SK-N-SH (cell line): ENCODE data around the gene MYBBP1A. TPM values are rescaled to one million over a fixed set of nuclear protein-coding genes. Genes with fewer than 3 reads are reported as not detected.

Source experiments
- CTCF ChIA-PET: fragments of 300-600, 350-600 bp; formaldehyde crosslinking; extraction: SDS; loops from one replicate; lab custom pipeline; 2021; lab: Yijun Ruan, JAX
- POLR2A ChIA-PET: fragments of 350-600 bp; sonication (Branson Sonifier 250); formaldehyde crosslinking; extraction: SDS; loops from one replicate; lab custom pipeline; 2020; ENCODE audit warnings: antibody characterized with exemption, inconsistent platforms; lab: Yijun Ruan, JAX
- DNase-seq: peaks from one replicate; pipeline ENCODE4 v3.0.0; 2012
- H2AFZ ChIP-seq: fragments of 200-600 bp; sonication (generic); 2 replicates; pipeline ENCODE4 v1.8.1; 2016; ENCODE audit warnings: antibody characterized with exemption, mild to moderate bottlenecking, low read depth
- H3F3A ChIP-seq: fragments of 200-600 bp; sonication (generic); replicated peaks from 2 replicates; pipeline ENCODE3; 2016; ENCODE audit warnings: antibody characterized with exemption, mild to moderate bottlenecking; ENCODE audit not compliant: insufficient read depth
- H3K27ac ChIP-seq, 2 experiments: fragments of 200-500 bp in 1 of 2; fragments of 200-600 bp in 1 of 2; sonication (Bioruptor generic) in 1 of 2; sonication (generic), shearing (Covaris generic) in 1 of 2; 2 replicates each; pipeline versions ENCODE4 v1.5.1 to v1.6.1; 2014 to 2016; ENCODE audit warnings: low read depth in 2 of 2, inconsistent platforms in 1 of 2, low read length in 1 of 2, mild to moderate bottlenecking in 1 of 2, mixed read lengths in 1 of 2
- H3K27me3 ChIP-seq: fragments of 200-600 bp; sonication (generic), shearing (Covaris generic); 2 replicates; pipeline ENCODE4 v1.6.1; 2016; ENCODE audit warnings: mixed run types; ENCODE audit not compliant: insufficient read depth
- H3K36me3 ChIP-seq, 2 experiments: fragments of 200-500 bp in 1 of 2; fragments of 200-600 bp in 1 of 2; sonication (Bioruptor generic) in 1 of 2; sonication (generic) in 1 of 2; replicated peaks in 1 of 2; 2 replicates each; pipeline versions ENCODE3 to v1.5.1; 2014 to 2016; ENCODE audit warnings: low read length in 1 of 2, mild to moderate bottlenecking in 1 of 2; ENCODE audit not compliant: insufficient read depth in 2 of 2, control insufficient read depth in 1 of 2
- H3K4me1 ChIP-seq, 2 experiments: fragments of 200-500 bp in 1 of 2; fragments of 200-600 bp in 1 of 2; sonication (Bioruptor generic) in 1 of 2; sonication (generic), shearing (Covaris generic) in 1 of 2; 2 replicates each; pipeline versions ENCODE4 v1.5.1 to v1.6.1; 2014 to 2016; ENCODE audit warnings: low read depth in 1 of 2, low read length in 1 of 2, mixed run types in 1 of 2; ENCODE audit not compliant: insufficient read depth in 2 of 2, control insufficient read depth in 1 of 2
- H3K4me2 ChIP-seq: fragments of 200-600 bp; sonication (generic), shearing (Covaris generic); 2 replicates; pipeline ENCODE4 v1.6.1; 2017; ENCODE audit warnings: mixed run types
- H3K4me3 ChIP-seq, 2 experiments: fragments of 200-500 bp in 1 of 2; fragments of 200-600 bp in 1 of 2; sonication (Bioruptor generic) in 1 of 2; sonication (generic), shearing (Covaris generic) in 1 of 2; 2 replicates each; pipeline versions ENCODE4 v1.5.1 to v1.8.1; 2014 to 2016; ENCODE audit warnings: low read depth in 2 of 2, inconsistent platforms in 1 of 2, low read length in 1 of 2, mild to moderate bottlenecking in 1 of 2, mixed read lengths in 1 of 2, moderate library complexity in 1 of 2
- H3K79me2 ChIP-seq: fragments of 200-600 bp; sonication (generic); 2 replicates; pipeline ENCODE4 v1.8.1; 2017; ENCODE audit warnings: mild to moderate bottlenecking; ENCODE audit not compliant: insufficient read depth
- H3K9ac ChIP-seq: fragments of 200-600 bp; sonication (generic); 2 replicates; pipeline ENCODE4 v1.6.1; 2017; ENCODE audit warnings: mixed run types
- H3K9me2 ChIP-seq: fragments of 200-600 bp; sonication (generic); 2 replicates; pipeline ENCODE4 v1.6.1; 2017; ENCODE audit warnings: mixed run types
- H3K9me3 ChIP-seq: fragments of 200-600 bp; sonication (generic); 2 replicates; pipeline ENCODE4 v1.6.1; 2017; ENCODE audit warnings: mixed run types, mild to moderate bottlenecking, moderate library complexity
- H4K20me1 ChIP-seq: fragments of 200-600 bp; sonication (generic); 2 replicates; pipeline ENCODE4 v1.6.1; 2017; ENCODE audit warnings: mild to moderate bottlenecking, mixed run types; ENCODE audit not compliant: insufficient read depth
- CTCF ChIP-seq: fragments of 200-600 bp; sonication (generic); IDR thresholded peaks from 2 replicates; pipeline ENCODE4 v1.6.1; 2017; ENCODE audit warnings: antibody characterized with exemption, mild to moderate bottlenecking, moderate library complexity
- ELF1 ChIP-seq: IDR thresholded peaks from 2 replicates; pipeline ENCODE4 v1.4.0; 2012
- EP300 ChIP-seq, 2 experiments: IDR thresholded peaks; 2 replicates each; pipeline versions ENCODE4 v1.4.0 to v1.6.1; 2012; ENCODE audit warnings: borderline replicate concordance in 1 of 2, low read depth in 1 of 2, low read length in 1 of 2
- FOXJ3 ChIP-seq: sonication (generic); formaldehyde crosslinking; IDR thresholded peaks from 2 replicates; pipeline ENCODE4 v1.5.1; 2020; ENCODE audit warnings: mild to moderate bottlenecking, missing genetic modification reagents
- GABPA ChIP-seq: IDR thresholded peaks from 2 replicates; pipeline ENCODE4 v1.4.0; 2012; ENCODE audit warnings: low read depth, mild to moderate bottlenecking
- JUND ChIP-seq: IDR thresholded peaks from 2 replicates; pipeline ENCODE4 v1.4.0; 2012
- MXI1 ChIP-seq: IDR thresholded peaks from 2 replicates; pipeline ENCODE4 v1.6.1; 2012; ENCODE audit warnings: mild to moderate bottlenecking, low read depth, low read length, improper control_type of control experiment
- NFIC ChIP-seq: IDR thresholded peaks from 2 replicates; pipeline ENCODE4 v1.4.0; 2012; ENCODE audit warnings: borderline replicate concordance
- NRF1 ChIP-seq: IDR thresholded peaks from 2 replicates; pipeline ENCODE4 v1.6.1; 2012; ENCODE audit warnings: low read depth, mild to moderate bottlenecking, low read length
- REST ChIP-seq: IDR thresholded peaks from 2 replicates; pipeline ENCODE4 v1.6.1; 2012; ENCODE audit warnings: mild to moderate bottlenecking, low read depth, low read length, moderate library complexity
- RXRA ChIP-seq: IDR thresholded peaks from 2 replicates; pipeline ENCODE4 v1.4.0; 2012; ENCODE audit warnings: low read depth, mild to moderate bottlenecking, borderline replicate concordance
- SIN3A ChIP-seq: IDR thresholded peaks from 2 replicates; pipeline ENCODE4 v1.6.1; 2012; ENCODE audit warnings: low read depth, mild to moderate bottlenecking, low read length, moderate library complexity, borderline replicate concordance
- TAF1 ChIP-seq: IDR thresholded peaks from 2 replicates; pipeline ENCODE4 v1.6.1; 2012; ENCODE audit warnings: low read depth, mild to moderate bottlenecking, low read length, moderate library complexity, borderline replicate concordance
- TCF12 ChIP-seq: IDR thresholded peaks from 2 replicates; pipeline ENCODE4 v1.4.0; 2012
- USF2 ChIP-seq: fragments of 150-350 bp; IDR thresholded peaks from 2 replicates; pipeline ENCODE4 v1.6.1; 2017; ENCODE audit warnings: antibody characterized with exemption, low read length, low read depth, borderline replicate concordance
- WGBS: methylation state at CpG from one replicate; pipeline ENCODE4 v1.1.6; 2017; ENCODE audit warnings: low lambda C conversion rate; 5-methylcytosine and 5-hydroxymethylcytosine counted together
- polyA plus RNA-seq, 3 experiments: library from polyadenylated mRNA; depleted of rRNA; stranded (reverse); fragments of >200 nt; gene quantifications; 2 replicates each; pipeline ENCODE4 v1.2.3, GENCODE V29; 2012
- TF ChIP-seq, protein P1 (sequence below): IDR thresholded peaks from 2 replicates; pipeline ENCODE4 v1.4.0; 2012; ENCODE audit warnings: low read depth
- TF ChIP-seq, protein P2 (sequence below): IDR thresholded peaks from 2 replicates; pipeline ENCODE4; 2012

The MYBBP1A gene
- polyA plus RNA-seq, 1 of the 3 experiments (the other 2 are of a cell fraction) = 93.0 TPM

DNA sequence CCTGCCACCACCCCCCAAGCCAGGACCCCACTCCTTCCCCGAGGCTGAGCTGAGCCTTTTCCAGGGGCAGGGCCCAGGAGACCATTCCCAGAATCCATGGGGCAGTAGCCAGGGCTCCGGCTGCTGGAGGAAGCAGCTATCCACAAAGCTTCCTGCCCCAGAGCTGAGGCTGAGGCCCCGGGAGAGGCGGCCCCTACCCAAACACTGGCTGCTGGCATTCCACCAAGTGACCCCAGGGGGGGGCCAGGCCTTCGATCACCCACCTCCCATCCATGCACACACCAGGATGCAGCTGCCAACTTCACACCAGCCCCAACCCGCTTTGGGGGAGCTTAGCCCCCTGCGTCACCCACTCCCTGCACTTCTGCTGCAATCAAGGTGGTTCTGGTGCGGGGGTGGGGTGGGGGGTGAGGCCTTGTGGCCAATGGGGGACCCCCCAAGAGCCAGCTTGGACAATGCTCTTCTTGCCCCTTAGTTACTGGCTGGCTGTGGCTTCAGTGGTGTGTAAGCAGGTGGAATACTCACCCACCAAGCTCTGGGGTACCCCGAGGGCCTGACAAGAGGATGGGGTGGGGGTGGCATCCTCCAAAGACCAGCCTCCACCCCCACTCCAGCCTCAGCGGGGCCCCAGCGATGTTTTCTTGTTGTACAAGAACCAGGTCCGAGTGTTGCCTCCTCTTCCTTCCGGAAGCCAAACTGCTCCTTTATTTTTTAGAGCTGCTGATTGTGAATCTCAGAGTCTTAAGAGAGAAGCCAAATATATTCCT is 16.8 kb downstream of the MYBBP1A start:
- Histone ChIP-seq H2AFZ (no peak overlapping the region), H3K79me2 (no peaks in the 10 kb centered on the region), H3K27ac (peak overlapping the region in 1 of 2 experiments; percentile 28; a peak in 1 of 4 replicates), H3F3A (no peaks in the 10 kb centered on the region), H3K36me3 (peaks cover 3 to 54% of the 10 kb centered on the region in 2 experiments), H4K20me1 (no peaks in the 10 kb centered on the region), H3K4me3 (no peak overlapping the region), H3K4me1 (peaks cover 0 to 27% of the 10 kb centered on the region in 2 experiments; a peak in 1 of 4 replicates), H3K9ac (no peak overlapping the region), H3K9me3 (no peaks in the 10 kb centered on the region), H3K27me3 (no peaks in the 10 kb centered on the region), H3K9me2 (no peaks in the 10 kb centered on the region), H3K4me2 (no peak overlapping the region)
- ChIA-PET POLR2A (interaction anchor here (1.1 to 1.6 kb wide), 3 partner anchors 10 to 16 kb away, joined by 5 to 8 read pairs (median 7); partner anchors contain the start of gene MYBBP1A), CTCF (interaction anchor here (1.0 to 2.2 kb wide), 5 partner anchors 12 to 144 kb away, joined by 3 to 11 read pairs (median 6); partner anchors contain the start of gene MYBBP1A)
- DNase-seq = no peak
- TF ChIP-seq GABPA = no peak
- no peak for TF ChIP-seq USF2
- no peak for TF ChIP-seq EP300 (IDR thresholded peaks at IDR 0.05; ENCODE audit: borderline replicate concordance in 1 of 2, low read depth in 1 of 2, low read length in 1 of 2)
- no peak for TF ChIP-seq FOXJ3 (CRISPR knock-in tag)
- no peak for TF ChIP-seq SIN3A
- TF ChIP-seq CTCF = no peak
- TF ChIP-seq, protein P1, sequence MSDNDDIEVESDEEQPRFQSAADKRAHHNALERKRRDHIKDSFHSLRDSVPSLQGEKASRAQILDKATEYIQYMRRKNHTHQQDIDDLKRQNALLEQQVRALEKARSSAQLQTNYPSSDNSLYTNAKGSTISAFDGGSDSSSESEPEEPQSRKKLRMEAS = no peak
- no peak for TF ChIP-seq NFIC
- TF ChIP-seq JUND = no peak
- TF ChIP-seq REST = no peak
- TF ChIP-seq NRF1 = no peak
- TF ChIP-seq TAF1 = no peak
- no peak for TF ChIP-seq TCF12
- no peak for TF ChIP-seq RXRA
- TF ChIP-seq, protein P2, sequence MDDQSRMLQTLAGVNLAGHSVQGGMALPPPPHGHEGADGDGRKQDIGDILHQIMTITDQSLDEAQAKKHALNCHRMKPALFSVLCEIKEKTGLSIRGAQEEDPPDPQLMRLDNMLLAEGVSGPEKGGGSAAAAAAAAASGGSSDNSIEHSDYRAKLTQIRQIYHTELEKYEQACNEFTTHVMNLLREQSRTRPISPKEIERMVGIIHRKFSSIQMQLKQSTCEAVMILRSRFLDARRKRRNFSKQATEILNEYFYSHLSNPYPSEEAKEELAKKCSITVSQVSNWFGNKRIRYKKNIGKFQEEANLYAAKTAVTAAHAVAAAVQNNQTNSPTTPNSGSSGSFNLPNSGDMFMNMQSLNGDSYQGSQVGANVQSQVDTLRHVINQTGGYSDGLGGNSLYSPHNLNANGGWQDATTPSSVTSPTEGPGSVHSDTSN = no peak
- TF ChIP-seq MXI1 = no peak
- no peak for TF ChIP-seq ELF1
- 94% methylated on average over 6 of the region's 13 CpGs for WGBS
